Femur (tissue), 1 donor: ENCODE measurements around the gene LST1.

Source experiments
- DNase-seq: peaks from one replicate; pipeline ENCODE4 v3.0.0-alpha.2; 2017

The LST1 gene

DNA sequence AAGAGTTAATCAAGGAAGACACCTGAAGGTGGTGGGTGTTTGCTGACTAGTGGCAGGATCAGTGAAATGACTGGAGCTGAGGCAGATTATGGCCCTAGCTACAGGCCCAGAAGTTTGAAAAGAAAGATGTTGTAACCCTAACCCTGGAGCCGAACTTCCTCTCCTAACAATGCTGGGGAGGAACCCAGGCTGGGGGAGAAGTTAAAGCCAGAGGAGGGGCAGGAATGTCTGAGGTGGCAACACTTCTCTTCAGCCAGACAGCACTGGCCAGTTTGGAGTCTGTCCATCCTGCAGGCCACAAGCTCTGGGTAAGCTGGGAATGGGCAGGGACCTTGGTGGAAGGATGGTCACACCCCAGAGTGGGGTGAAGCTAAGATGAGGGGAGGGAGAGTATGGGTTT is at the start of gene LST1:
TSS of gene LST1 (plus strand) at position 270 of the 400 bp plus-strand sequence. CDS start 1,023 bp downstream, outside the sequence.
- no peak for DNase-seq

- no peak for DNase-seq
Observed at GRCh38 chr6:31538805-31539400, 47.2 kb upstream of the LST1 start.

GRCh38 chr6:31540640-31541039 is 45.4 kb upstream of the LST1 start:
- no peak for DNase-seq

DNA sequence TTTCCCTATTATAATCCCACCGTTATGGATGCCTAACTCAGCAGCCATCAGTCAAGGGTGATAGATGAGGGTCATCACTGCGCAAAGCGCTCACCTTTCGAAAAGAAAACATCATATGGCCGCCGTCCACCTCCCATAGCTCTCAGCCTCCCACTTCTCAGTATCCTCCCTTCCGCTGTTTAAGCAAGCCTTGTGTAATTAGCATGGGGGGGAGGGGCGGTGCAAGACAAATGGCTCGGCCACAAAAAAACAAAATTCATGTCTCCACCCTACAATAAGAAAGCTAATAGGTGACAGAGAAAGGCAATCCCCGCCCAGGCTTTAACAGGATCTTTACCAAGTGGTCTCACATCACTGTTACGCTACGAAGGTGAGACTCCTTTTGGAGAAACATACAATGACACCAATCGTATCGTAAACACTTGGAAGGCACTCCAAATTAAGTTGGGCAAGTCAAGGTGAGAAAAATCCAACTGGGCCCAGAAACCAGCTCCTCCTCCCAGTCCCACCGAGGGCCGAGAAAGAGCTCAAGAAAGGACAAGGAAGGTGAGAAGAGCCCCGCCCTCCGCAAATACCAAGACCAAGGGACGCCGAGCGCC is 44.9 kb upstream of the LST1 start:
- peak; percentile 61 for DNase-seq

GRCh38 chr6:31541658-31542521 is 44.2 kb upstream of the LST1 start, which contains the start of gene DDX39B:
Gene DDX39B, minus strand, starts transcription at chr6:31542003. Its CDS starts 1,471 bp downstream, at chr6:31540532.
- DNase-seq: peak; percentile 97

DNA sequence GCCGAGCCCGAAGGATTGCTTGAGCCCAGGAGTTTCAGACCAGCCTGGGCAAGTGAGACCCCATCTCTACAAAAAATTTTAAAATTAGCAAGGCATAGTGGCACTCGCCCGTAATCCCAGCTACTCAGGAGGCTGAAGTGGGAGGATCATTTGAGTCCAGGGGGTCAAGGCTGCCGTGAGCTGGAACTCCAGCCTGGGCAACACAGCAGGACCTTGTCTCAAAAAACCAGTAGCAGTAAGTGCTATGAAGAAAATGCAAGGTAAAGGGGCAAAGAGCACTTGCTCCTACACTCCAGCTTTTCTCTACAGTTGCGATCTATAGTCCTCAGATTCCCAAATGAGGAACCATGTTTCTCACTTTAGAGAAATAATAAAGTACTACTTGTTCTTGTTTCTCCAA is 42.4 kb upstream of the LST1 start:
- no peak for DNase-seq

- no peak for DNase-seq
Observed at GRCh38 chr6:31544676-31545075, 41.4 kb upstream of the LST1 start.

- DNase-seq: no peak
Observed at GRCh38 chr6:31545291-31545690, 40.8 kb upstream of the LST1 start.

- peak; percentile 93 for DNase-seq
Observed at GRCh38 chr6:31546339-31546957, 39.6 kb upstream of the LST1 start, which contains the start of gene ATP6V1G2. Gene ATP6V1G2, minus strand, starts transcription at chr6:31546608. Its CDS starts 49 bp downstream, at chr6:31546559.

GRCh38 chr6:31546958-31547726 is 38.9 kb upstream of the LST1 start, which contains the start of gene NFKBIL1:
Gene NFKBIL1, plus strand, starts transcription at chr6:31547608. Its CDS starts 87 bp downstream, at chr6:31547695.
- DNase-seq: peak; percentile 98

DNA sequence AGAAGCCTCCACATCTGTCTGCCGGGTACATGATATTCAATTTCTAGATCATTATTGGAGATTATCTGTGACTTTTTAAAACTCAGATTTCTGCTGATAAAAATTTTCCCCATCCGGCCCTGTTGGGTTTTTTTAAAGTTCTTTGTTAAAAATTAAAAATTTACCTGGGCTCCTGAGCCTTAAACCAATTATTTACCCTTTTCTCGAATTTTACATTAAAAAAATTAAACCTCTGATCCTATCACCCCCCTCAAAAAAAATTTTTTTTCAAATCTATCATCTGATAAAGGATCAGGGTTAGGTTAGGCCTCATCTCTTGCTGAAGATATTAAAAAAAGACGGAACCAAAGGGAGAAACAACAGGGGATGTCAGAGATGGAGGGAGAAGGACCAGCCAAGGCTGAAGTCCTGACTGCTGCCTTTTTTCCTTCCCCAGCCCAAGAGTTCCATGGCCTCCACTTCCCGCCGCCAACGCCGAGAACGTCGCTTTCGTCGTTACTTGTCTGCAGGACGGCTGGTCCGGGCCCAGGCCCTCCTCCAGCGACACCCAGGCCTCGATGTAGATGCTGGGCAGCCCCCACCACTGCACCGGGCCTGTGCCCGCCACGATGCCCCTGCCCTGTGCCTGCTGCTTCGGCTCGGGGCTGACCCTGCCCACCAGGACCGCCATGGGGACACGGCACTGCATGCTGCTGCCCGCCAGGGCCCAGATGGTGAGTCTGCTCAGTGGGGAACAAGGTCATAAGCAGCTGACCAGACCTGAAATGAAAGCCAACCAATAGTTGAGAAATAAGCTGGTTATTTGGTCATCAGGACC is 38.1 kb upstream of the LST1 start:
- no peak for DNase-seq

DNA sequence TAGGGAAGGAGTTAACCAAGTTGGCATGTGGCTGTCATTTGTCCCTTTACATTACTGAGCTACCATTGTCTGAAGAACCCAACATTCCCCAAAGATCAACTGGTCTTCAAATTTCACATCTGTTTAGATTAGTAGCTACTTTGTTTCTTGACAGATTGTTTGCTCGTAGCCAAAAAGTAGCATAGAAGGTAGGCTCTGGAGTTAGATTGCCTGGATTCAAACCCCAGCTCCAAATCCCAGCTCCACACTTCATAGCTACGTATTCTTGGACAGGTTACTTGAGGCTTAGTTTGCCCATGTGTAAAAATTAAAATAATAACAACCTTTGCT is 37.6 kb upstream of the LST1 start:
- no peak for DNase-seq

- peak; percentile 59 for DNase-seq
Observed at GRCh38 chr6:31551371-31551770, 34.7 kb upstream of the LST1 start.

GRCh38 chr6:31556307-31556706 is 29.8 kb upstream of the LST1 start:
- DNase-seq: no peak

GRCh38 chr6:31557443-31558317 is 28.4 kb upstream of the LST1 start:
- no peak for DNase-seq

- DNase-seq: no peak
Observed at GRCh38 chr6:31558318-31558625, 27.8 kb upstream of the LST1 start.

DNA sequence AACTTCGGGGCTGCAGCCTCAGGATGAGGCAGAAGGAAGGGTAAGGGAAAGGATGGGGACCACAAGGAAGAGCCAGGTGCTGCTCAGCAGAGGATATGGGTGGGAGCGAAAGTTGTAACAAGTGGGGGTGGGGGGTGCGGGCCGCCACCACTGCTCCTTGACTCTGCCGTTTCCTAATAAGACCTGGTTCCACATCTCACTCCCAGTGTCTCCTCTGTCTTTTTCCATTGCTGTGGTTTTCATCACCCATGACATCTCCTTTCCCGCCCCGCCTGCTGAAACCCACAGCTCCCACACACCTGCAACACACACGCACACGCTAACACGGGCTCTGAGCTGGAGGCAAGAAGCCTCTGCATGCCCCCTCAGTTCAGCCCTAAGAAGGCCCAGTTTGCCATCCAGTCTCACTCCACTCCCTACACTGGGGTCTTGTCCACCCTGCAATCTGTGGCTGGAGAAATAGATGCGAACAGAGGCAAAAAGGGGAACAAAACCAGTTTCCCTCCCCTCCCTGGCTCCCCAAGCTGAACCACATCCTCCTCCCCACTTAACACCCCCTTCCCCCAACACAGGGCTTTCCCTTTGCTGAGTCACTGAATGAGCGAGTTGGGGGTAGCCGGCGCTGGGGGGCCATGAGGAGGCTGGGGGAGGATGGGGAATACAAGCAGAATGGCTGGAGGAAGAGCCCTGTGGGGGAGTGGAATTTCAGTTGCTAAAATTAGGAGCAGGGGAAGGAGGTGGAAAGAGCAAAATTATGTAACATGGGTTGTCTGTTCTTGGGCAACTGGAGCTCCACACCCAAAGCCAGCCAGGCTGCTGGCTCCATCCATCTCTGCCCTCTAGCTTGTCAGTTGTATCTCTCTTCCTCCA is 27.2 kb upstream of the LST1 start:
- DNase-seq: no peak

DNA sequence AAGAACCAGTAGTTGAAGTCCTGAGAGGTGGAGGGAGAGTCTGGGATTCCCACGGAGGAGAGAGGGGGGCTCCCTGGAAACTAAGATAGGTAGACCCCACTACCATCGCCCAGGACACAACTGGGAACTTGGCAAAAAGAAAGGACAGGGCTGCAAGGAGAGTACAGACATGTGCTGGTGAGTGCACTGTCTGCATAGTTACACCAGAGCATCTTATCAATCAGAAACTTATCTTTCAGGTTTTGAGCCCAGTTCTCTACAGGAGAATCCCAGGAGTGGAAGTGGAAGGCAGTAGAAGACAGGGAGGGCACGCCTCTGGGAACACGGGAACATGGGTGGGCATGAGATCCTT is 26.5 kb upstream of the LST1 start:
- no peak for DNase-seq

GRCh38 chr6:31559958-31560696 is 25.9 kb upstream of the LST1 start:
- peak; percentile 63 for DNase-seq
